Renal cortex interstitium (tissue), 11 donors: ENCODE measurements around the gene ATP2B1. TPM values are rescaled to one million over a fixed set of nuclear protein-coding genes. Genes with fewer than 3 reads are reported as not detected.

Source experiments
- DNase-seq, 11 donors: peaks; one replicate each; pipeline ENCODE4 v3.0.0-alpha.2; 2013; ENCODE audit warnings: low read depth in 9 of 11, low spot score in 4 of 11; ENCODE audit errors: extremely low read depth in 1 of 11
- polyA plus RNA-seq, 3 donors: library from polyadenylated mRNA; unstranded; fragments of 120-200 nt; gene quantifications; one replicate each; pipeline ENCODE4 v1.2.1, GENCODE V29; 2013; ENCODE audit not compliant: insufficient read length in 3 of 3

The ATP2B1 gene
- polyA plus RNA-seq, 3 donors, result 99.8 to 112 (median 104) TPM

- no peak for DNase-seq
Measured at GRCh38 chr12:89636776-89637160, 71.9 kb downstream of the ATP2B1 start.

- no peak for DNase-seq
Measured at GRCh38 chr12:89636052-89636775, 72.4 kb downstream of the ATP2B1 start.

GRCh38 chr12:89634508-89634907 is 74.1 kb downstream of the ATP2B1 start:
- DNase-seq, result no peak

- DNase-seq, result no peak
Measured at GRCh38 chr12:89632778-89633177, 75.9 kb downstream of the ATP2B1 start.

- DNase-seq, result no peak
Measured at GRCh38 chr12:89622115-89622514, 86.5 kb downstream of the ATP2B1 start.

- no peak for DNase-seq
Measured at GRCh38 chr12:89621521-89621920, 87.1 kb downstream of the ATP2B1 start.

- no peak for DNase-seq
Measured at GRCh38 chr12:89619764-89620163, 88.9 kb downstream of the ATP2B1 start.

- DNase-seq, result no peak
Measured at GRCh38 chr12:89618113-89618862, 90.3 kb downstream of the ATP2B1 start.

- DNase-seq, result no peak
Measured at GRCh38 chr12:89610366-89610765, 98.3 kb downstream of the ATP2B1 start.

GRCh38 chr12:89603678-89604077 is 105.0 kb downstream of the ATP2B1 start:
- no peak for DNase-seq

GRCh38 chr12:89597770-89598169 is 110.9 kb downstream of the ATP2B1 start:
- no peak for DNase-seq

- no peak for DNase-seq
Measured at GRCh38 chr12:89597210-89597609, 111.4 kb downstream of the ATP2B1 start.

- no peak for DNase-seq
Measured at GRCh38 chr12:89593873-89594272, 114.8 kb downstream of the ATP2B1 start.

- no peak for DNase-seq
Measured at GRCh38 chr12:89593233-89593632, 115.4 kb downstream of the ATP2B1 start.

GRCh38 chr12:89589753-89590152 is 118.9 kb downstream of the ATP2B1 start:
- DNase-seq, result no peak

- DNase-seq, result no peak
Measured at GRCh38 chr12:89578499-89578898, 130.1 kb downstream of the ATP2B1 start.

GRCh38 chr12:89576572-89577220 is 131.9 kb downstream of the ATP2B1 start:
- no peak for DNase-seq

- no peak for DNase-seq
Measured at GRCh38 chr12:89575374-89575773, 133.3 kb downstream of the ATP2B1 start.

- DNase-seq, result peak in 5 of 11 donors; percentile 12 to 36 (median 22)
Measured at GRCh38 chr12:89574736-89575208, 133.9 kb downstream of the ATP2B1 start.
